Nephron progenitor cell (in vitro differentiated cells): ENCODE results near the gene SCUBE2.
A peak's percentile ranks its signal among the peaks of the same experiment; 100 is the strongest.

Source experiments
- DNase-seq: peaks from one replicate; pipeline ENCODE4 v3.0.0; 2021
- H3K27ac Mint-ChIP-seq: 2 replicates; pipeline ENCODE4 v1.8.0; 2021; ENCODE audit warnings: mild to moderate bottlenecking, moderate library complexity, mixed read lengths
- H3K27me3 Mint-ChIP-seq: 2 replicates; pipeline ENCODE4 v1.8.0; 2021; ENCODE audit warnings: mild to moderate bottlenecking, low read depth, mixed read lengths; ENCODE audit not compliant: poor library complexity
- H3K36me3 Mint-ChIP-seq: 2 replicates; pipeline ENCODE4 v1.8.0; 2021; ENCODE audit warnings: low read depth, mixed read lengths
- H3K4me1 Mint-ChIP-seq: 2 replicates; pipeline ENCODE4 v1.8.0; 2021; ENCODE audit warnings: mixed read lengths
- H3K4me3 Mint-ChIP-seq: 2 replicates; pipeline ENCODE4 v1.8.0; 2021; ENCODE audit warnings: mild to moderate bottlenecking, moderate library complexity, mixed read lengths
- H3K9me3 Mint-ChIP-seq: 2 replicates; pipeline ENCODE4 v1.8.0; 2021; ENCODE audit warnings: mild to moderate bottlenecking, moderate library complexity, mixed read lengths
- TF ChIP-seq, protein P1 (sequence below): fragments of 200-600 bp; sonication (generic); IDR thresholded peaks from 2 replicates; pipeline ENCODE4 v1.5.0; 2021; ENCODE audit warnings: antibody characterized with exemption

SCUBE2 gene

DNA sequence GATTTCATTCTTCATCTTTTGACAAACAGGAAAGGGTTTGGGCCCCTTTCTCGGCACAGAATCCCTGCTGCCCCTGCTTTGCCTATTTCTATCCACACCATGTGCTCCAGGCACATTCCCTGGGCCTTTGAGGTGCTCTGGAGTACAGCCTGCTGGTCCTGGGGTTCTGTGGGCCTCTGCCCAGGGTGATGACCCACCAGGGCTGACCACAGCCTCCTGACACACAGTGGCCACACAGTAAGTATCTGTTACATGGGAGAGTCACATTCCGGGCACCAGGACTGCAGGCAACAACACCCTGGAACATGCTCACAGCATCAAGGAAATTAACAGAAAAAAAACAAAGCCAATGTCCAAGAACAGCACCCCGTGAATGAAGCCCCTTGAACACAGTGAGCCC, 39.1 kb downstream of the SCUBE2 start:
- H3K4me1 Mint-ChIP-seq = peaks cover 29% of the 10 kb centered on the region
- TF ChIP-seq, protein P1, sequence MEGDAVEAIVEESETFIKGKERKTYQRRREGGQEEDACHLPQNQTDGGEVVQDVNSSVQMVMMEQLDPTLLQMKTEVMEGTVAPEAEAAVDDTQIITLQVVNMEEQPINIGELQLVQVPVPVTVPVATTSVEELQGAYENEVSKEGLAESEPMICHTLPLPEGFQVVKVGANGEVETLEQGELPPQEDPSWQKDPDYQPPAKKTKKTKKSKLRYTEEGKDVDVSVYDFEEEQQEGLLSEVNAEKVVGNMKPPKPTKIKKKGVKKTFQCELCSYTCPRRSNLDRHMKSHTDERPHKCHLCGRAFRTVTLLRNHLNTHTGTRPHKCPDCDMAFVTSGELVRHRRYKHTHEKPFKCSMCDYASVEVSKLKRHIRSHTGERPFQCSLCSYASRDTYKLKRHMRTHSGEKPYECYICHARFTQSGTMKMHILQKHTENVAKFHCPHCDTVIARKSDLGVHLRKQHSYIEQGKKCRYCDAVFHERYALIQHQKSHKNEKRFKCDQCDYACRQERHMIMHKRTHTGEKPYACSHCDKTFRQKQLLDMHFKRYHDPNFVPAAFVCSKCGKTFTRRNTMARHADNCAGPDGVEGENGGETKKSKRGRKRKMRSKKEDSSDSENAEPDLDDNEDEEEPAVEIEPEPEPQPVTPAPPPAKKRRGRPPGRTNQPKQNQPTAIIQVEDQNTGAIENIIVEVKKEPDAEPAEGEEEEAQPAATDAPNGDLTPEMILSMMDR = no peak
- H3K36me3 Mint-ChIP-seq = no peaks in the 10 kb centered on the region
- H3K27ac Mint-ChIP-seq = no peak overlapping the region
- H3K4me3 Mint-ChIP-seq = no peak overlapping the region
- DNase-seq = no peak
- H3K27me3 Mint-ChIP-seq = no peaks in the 10 kb centered on the region
- H3K9me3 Mint-ChIP-seq = no peaks in the 10 kb centered on the region

DNA sequence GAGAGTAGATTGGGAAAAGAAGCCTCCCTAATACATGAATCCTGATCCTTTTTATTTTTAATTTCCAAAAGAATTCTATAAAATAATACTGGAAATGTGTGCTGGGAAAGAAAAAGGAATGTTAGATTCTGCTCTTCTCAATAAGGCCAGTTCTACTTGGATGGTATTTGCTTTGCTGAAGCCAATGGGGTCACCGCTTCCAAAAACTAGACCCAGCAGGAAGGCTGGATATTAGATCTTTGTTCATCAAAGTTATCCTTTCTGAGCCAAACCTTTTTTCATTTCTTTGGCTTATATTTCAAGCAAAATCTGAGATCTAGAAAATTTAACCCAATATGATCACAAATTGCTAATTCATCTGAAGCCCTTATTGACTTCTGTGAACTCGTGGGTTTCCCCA, 41.4 kb downstream of the SCUBE2 start:
- H3K36me3 Mint-ChIP-seq = no peaks in the 10 kb centered on the region
- no peak overlapping the region for H3K4me3 Mint-ChIP-seq
- H3K4me1 Mint-ChIP-seq = peaks cover 43% of the 10 kb centered on the region
- H3K9me3 Mint-ChIP-seq = no peaks in the 10 kb centered on the region
- H3K27ac Mint-ChIP-seq = no peak overlapping the region
- TF ChIP-seq, protein P1 = no peak
- H3K27me3 Mint-ChIP-seq = no peaks in the 10 kb centered on the region
- DNase-seq = no peak

DNA sequence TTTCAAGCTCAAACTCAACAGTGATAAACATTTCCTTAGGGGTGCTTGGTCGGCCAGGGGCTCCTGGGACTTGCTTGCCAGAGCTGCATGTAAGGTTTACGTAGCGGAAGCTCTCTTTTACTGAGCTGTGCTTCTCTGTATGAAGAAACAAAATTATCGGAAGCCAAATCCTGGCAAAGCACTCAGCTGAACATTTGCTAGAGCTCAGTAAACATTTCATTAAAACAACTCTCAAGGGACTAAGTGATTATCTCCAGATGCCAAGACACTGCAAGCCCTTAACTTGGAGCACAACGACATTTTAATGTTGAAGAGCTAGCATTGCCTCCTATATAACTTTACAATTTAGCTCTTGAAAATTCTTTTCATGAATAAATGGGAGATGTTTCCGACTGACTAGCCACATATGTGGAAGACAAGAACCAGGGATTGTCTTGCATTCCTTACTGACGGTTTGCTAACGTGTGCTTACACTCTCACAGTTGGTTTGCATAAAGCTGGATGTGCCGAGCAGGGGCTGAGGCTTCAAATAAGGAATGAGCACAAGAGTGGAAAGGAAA, 43.4 kb downstream of the SCUBE2 start:
- TF ChIP-seq, protein P1 = no peak
- H3K4me1 Mint-ChIP-seq = peaks cover 50% of the 10 kb centered on the region
- no peak for DNase-seq
- peak overlapping the region; percentile 89 for H3K27ac Mint-ChIP-seq
- peaks cover 2% of the 10 kb centered on the region for H3K27me3 Mint-ChIP-seq
- no peaks in the 10 kb centered on the region for H3K36me3 Mint-ChIP-seq
- peak overlapping the region; percentile 49 for H3K4me3 Mint-ChIP-seq
- no peaks in the 10 kb centered on the region for H3K9me3 Mint-ChIP-seq

DNA sequence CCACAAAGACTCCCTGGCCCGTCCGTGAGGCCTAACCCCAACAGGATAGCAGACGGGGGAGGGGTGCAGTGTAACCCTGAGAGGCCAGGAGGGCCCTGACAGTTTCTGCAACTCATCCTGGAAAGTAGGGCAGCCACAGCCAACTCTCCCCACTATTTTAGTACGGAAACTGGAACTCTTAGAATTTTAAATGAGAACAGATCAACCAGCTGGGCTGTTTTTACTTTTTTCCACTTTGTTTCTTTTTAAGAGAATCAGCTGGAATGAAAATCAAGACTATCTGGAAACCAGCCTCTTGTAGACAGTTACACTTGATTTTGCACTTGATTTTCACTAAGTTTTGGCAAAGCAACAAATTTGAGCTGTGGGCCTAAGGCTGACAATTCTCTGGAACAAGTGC, 44.9 kb downstream of the SCUBE2 start:
- Mint-ChIP-seq H3K9me3 (no peaks in the 10 kb centered on the region), H3K4me1 (peaks cover 50% of the 10 kb centered on the region)

DNA sequence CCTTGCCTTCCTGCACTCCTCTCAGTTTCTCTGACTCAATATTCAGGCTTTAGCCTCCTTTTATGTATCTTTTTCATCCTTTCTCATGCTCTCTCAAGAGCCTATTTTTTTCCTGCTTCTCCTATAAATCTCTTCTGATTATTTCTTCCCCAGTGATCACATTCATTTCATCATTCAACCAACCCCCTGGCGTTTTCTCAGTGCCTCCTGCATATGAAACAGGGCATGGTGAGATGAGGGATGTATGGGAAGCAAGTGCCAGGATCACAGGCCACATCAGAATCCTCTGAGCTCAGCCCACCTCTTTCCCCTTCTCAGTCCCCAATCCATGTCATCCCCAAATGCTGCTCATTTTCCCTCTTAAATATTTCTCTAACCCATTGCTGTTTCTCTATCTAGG, 48.9 kb downstream of the SCUBE2 start:
- H3K4me1 Mint-ChIP-seq = peaks cover 43% of the 10 kb centered on the region
- TF ChIP-seq, protein P1 = no peak
- H3K4me3 Mint-ChIP-seq = no peak overlapping the region
- H3K9me3 Mint-ChIP-seq = peaks cover 4% of the 10 kb centered on the region
- H3K27ac Mint-ChIP-seq = no peak overlapping the region
- no peak for DNase-seq
- no peaks in the 10 kb centered on the region for H3K36me3 Mint-ChIP-seq
- H3K27me3 Mint-ChIP-seq = peaks cover 2% of the 10 kb centered on the region

More for the DNA sequence above, 44.9 kb downstream of the SCUBE2 start:
- Mint-ChIP-seq H3K36me3 (no peaks in the 10 kb centered on the region), H3K4me3 (no peak overlapping the region), H3K27ac (no peak overlapping the region), H3K27me3 (peaks cover 2% of the 10 kb centered on the region)
- TF ChIP-seq, protein P1 = no peak
- DNase-seq = no peak

DNA sequence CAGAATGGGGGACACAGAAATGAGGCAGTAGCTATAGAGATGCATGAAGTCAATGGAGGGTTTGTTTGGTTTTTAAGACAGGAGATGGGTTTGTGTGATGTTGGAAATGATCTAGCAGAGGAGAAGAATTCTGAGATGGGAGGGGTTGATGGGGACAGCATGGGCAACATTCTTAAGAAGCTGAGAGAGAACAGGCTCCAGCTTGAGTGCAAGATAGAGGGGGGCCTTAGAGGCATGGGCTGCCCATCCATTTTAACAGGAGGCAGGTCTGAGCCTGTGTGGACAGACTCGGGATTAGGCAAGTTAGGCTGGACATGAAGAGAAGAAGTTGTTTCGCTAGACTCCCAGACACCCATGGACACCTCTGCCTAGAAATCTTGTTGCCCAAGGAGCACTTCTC, 49.7 kb downstream of the SCUBE2 start:
- no peak for DNase-seq
- Mint-ChIP-seq H3K27me3 (peaks cover 5% of the 10 kb centered on the region), H3K4me1 (peaks cover 42% of the 10 kb centered on the region), H3K27ac (no peak overlapping the region), H3K4me3 (no peak overlapping the region), H3K9me3 (peaks cover 4% of the 10 kb centered on the region), H3K36me3 (no peaks in the 10 kb centered on the region)
- TF ChIP-seq, protein P1 = no peak
